ENCODE measurements around the gene CERS1. TPM values are rescaled to one million over a fixed set of nuclear protein-coding genes. Genes with fewer than 3 reads are reported as not detected.
A peak's percentile ranks its signal among the peaks of the same experiment; 100 is the strongest.

Gene CERS1
- total and polyA plus RNA-seq, 8 donors: 0.20 to 4.0 (median 3.4) TPM

DNA sequence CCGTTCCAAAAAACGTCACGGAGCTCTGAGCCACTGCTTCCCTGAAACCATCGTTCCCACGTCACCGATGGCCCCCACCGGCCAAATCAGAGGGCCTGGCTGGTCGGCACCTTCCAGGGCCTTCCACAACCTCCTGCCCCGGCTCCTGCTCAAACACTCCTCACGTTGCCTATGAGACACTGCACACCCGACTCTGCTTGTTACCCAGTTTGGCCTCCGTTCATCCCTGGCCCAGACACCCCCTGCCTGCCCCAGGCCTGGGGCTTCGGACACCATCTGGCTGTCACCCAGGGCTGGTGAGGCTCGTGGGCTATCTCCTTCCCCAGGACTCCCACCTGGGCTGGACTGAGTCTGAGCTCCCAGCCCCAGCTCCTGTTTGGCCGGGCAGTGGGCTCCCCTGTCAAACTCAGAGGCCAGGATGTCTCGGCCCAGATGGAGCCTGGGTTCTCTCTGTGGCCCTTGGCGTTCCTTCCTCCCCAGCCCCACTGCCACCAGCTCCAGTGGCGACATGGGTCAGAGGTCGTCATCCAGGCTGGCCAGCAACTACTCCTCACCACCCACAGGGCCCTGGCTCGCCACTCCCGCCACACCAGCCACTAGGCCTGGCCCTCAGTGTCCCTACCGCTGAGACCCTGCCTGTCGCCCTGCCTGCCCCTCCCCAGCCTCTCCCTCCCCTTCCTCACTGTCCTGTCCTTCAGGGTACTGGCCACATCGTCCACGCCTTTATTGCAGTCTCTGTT lies 17.7 kb downstream of the CERS1 start:
- Histone ChIP-seq H3K27ac (no peak overlapping the region), H3K9me3 (no peaks in the 10 kb centered on the region), H3K36me3 (no peaks in the 10 kb centered on the region), H3K4me3 (no peak overlapping the region), H3K4me1 (no peaks in the 10 kb centered on the region), H3K27me3 (no peaks in the 10 kb centered on the region)
- no peak for ATAC-seq
- TF ChIP-seq, protein P1, sequence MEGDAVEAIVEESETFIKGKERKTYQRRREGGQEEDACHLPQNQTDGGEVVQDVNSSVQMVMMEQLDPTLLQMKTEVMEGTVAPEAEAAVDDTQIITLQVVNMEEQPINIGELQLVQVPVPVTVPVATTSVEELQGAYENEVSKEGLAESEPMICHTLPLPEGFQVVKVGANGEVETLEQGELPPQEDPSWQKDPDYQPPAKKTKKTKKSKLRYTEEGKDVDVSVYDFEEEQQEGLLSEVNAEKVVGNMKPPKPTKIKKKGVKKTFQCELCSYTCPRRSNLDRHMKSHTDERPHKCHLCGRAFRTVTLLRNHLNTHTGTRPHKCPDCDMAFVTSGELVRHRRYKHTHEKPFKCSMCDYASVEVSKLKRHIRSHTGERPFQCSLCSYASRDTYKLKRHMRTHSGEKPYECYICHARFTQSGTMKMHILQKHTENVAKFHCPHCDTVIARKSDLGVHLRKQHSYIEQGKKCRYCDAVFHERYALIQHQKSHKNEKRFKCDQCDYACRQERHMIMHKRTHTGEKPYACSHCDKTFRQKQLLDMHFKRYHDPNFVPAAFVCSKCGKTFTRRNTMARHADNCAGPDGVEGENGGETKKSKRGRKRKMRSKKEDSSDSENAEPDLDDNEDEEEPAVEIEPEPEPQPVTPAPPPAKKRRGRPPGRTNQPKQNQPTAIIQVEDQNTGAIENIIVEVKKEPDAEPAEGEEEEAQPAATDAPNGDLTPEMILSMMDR (IDR thresholded peaks at IDR 0.05): no peak
- peak in 1 of 4 donors; percentile 59 for DNase-seq
- intact Hi-C loops (cut with DNase I): no loop called here

- Histone ChIP-seq H3K36me3 (no peaks in the 10 kb centered on the region), H3K27me3 (no peaks in the 10 kb centered on the region), H3K27ac (no peak overlapping the region), H3K4me3 (no peak overlapping the region), H3K4me1 (no peaks in the 10 kb centered on the region), H3K9me3 (no peaks in the 10 kb centered on the region)
- DNase-seq (peak in 1 of 4 donors; percentile 2), ATAC-seq (no peak)
- TF ChIP-seq, protein P1 (IDR thresholded peaks at IDR 0.05): no peak
- intact Hi-C loops (cut with DNase I): no loop called here
These were observed 19.1 kb downstream of the CERS1 start for GRCh38 chr19:18876865-18877264.

DNA sequence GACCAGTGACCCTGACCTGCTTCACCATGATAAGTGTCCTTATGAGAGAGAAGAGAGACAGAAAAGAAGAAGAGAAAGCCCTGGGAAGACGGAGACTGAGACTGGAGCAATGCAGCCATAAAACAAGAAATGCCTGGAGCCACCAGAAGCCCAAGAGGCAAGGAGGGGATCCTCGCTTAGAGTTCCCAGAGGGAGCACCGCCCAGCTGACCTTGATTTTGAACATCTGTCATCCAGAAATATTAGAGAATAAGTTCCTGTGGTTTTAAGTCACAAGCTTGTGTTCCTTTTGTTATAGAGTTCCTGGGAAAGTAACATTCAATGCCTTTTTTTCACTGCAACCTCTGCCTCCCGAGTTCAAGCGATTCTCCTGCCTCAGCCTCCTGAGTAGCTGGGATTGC lies 20.2 kb downstream of the CERS1 start:
- DNase-seq (no peak), ATAC-seq (no peak)
- TF ChIP-seq, protein P1 (IDR thresholded peaks at IDR 0.05): no peak
- H3K9me3 ChIP-seq: no peaks in the 10 kb centered on the region
- intact Hi-C loops (cut with DNase I): no loop called here
- no peak overlapping the region for H3K4me3 ChIP-seq
- H3K4me1 ChIP-seq: no peaks in the 10 kb centered on the region
- no peaks in the 10 kb centered on the region for H3K36me3 ChIP-seq
- H3K27me3 ChIP-seq: peaks cover 0 to under 1% of the 10 kb centered on the region in 2 donors
- no peak overlapping the region for H3K27ac ChIP-seq

GRCh38 chr19:18871543-18871942 lies 24.4 kb downstream of the CERS1 start:
- Histone ChIP-seq H3K4me1 (peaks cover 0 to 18% of the 10 kb centered on the region in 2 donors), H3K4me3 (no peak overlapping the region), H3K27me3 (peaks cover 0 to 26% of the 10 kb centered on the region in 2 donors), H3K36me3 (peaks cover 0 to 21% of the 10 kb centered on the region in 2 donors), H3K27ac (no peak overlapping the region), H3K9me3 (no peaks in the 10 kb centered on the region)
- intact Hi-C loops (cut with DNase I): no loop called here
- ATAC-seq (no peak), DNase-seq (no peak)
- TF ChIP-seq, protein P1 (IDR thresholded peaks at IDR 0.05): no peak

- H3K9me3 ChIP-seq: no peaks in the 10 kb centered on the region
- intact Hi-C loops (cut with DNase I): no loop called here
These were observed 25.3 kb downstream of the CERS1 start for GRCh38 chr19:18870531-18871172.

More at GRCh38 chr19:18870531-18871172, 25.3 kb downstream of the CERS1 start:
- DNase-seq: peak in 1 of 4 donors; percentile 72
- no peak overlapping the region for H3K27ac ChIP-seq
- H3K27me3 ChIP-seq: peaks cover 0 to 26% of the 10 kb centered on the region in 2 donors
- H3K4me1 ChIP-seq: peaks cover 0 to 22% of the 10 kb centered on the region in 2 donors
- ATAC-seq: no peak
- no peak overlapping the region for H3K4me3 ChIP-seq
- peaks cover 0 to 30% of the 10 kb centered on the region in 2 donors for H3K36me3 ChIP-seq
- TF ChIP-seq, protein P1 (IDR thresholded peaks at IDR 0.05): no peak
